KG1 (cell line): ENCODE measurements around the gene ZMAT5.

Experiments used
- DNase-seq: peaks from one replicate; lab custom pipeline; 2025; lab: John Stamatoyannopoulos, UW

ZMAT5 gene, protein sequence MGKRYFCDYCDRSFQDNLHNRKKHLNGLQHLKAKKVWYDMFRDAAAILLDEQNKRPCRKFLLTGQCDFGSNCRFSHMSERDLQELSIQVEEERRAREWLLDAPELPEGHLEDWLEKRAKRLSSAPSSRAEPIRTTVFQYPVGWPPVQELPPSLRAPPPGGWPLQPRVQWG

DNA sequence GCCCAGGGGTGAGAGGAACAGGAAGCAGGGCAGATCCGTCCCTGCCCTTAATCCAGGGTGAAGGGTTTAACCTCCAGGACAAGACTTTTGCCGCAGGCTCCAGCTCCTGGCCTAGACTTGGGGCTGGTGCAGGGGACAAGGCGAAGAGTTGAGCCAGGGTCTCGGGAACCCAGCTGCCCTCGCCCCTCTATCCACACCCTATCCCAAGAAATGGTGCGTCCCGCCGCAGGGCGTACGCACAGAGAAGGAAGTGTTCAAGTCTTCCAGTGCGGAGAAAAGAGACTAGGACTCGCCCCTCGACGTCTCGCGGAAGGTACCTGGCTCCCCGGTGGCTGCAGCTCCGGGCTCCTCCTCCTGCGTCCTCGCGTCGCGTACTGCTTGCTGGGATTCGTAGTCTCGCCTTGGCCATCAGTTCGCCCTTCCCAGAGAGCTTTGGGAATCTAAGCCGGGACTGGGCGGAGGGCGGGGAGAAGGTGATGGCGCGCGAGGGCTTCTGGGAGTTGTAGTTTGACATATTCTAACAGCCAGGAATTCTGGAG is at the start of gene ZMAT5:
Gene ZMAT5, minus strand, starts transcription at position 376 of the 539 bp plus-strand sequence. CDS start 18,463 bp downstream, outside the sequence.
- peak; percentile 95 for DNase-seq

DNA sequence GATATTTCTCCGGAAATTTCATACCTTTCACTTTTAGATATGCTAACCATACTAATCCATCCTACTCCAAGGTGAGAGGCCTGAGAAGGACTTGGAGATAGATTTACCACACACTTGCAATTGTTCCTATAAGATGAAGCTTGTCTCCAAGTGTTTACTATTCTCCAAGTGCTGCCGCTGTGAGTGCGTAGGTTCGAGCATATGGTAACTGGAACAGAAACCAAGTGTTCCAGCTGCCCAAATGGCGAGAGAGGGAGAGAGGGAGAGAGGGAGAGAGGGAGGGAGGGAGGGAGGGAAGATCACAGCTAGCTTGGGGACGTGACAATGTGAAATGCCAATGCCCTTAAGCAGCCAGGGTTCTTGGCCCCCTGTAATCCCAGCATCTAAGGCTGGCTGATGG is 49.7 kb upstream of the ZMAT5 start:
- DNase-seq, result no peak

DNA sequence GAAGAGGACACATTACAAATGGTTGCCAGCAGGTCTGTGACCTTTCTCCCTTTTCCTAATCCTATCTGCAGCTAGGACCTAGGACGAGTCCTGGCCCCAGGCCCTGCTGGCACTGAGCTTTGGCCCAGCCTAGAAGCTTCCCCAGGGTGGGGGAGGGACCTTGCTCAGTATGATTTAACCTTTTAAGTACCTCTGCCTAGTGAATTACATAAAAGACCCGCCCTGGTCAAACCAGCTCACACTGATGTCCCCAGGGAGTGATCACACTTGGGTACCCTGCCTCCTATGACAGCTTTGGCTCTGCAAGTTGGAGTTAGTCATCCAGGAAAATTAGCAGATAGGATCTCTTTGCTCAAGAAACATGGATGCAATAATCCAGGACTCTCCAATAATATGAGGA is 49.3 kb upstream of the ZMAT5 start:
- no peak for DNase-seq

DNA sequence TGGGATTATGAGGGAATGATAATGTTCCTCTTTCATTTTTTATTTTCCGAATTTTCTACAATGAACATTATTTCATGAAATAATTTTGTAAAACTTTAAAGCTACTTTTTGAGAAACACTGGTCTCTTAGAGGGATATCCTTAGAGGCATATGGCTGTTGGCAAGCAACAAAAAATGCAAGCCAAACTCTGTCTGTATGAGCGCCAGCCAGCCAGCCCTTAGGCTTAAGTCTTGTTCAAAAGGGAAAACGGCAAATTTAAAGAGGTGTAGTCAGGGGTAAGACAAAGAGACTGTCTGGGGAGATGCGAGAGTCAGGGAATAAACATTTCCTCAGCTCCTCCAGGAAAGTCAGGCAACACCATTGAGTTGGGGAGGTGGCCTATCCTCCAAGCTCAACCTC is 48.8 kb upstream of the ZMAT5 start:
- DNase-seq, result no peak

DNA sequence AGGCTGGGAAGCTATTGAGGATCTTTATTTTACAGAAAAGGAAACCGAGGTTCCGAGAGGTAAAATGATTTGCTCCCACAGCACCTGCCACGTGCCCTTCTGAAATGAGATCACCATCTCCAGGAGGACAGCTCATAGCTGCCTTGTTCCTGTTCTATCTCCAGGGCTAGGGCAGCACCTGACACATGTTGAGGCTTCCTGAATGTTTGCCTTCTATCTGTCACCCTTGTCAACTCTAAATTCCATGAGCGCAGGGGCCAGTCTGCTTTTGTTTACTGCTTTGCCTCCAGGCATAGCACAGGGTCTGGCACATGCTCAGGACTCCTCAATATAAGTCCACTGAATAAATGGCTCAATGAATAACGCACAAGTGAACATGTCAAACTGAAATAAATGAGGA is 47.2 kb upstream of the ZMAT5 start:
- no peak for DNase-seq

DNA sequence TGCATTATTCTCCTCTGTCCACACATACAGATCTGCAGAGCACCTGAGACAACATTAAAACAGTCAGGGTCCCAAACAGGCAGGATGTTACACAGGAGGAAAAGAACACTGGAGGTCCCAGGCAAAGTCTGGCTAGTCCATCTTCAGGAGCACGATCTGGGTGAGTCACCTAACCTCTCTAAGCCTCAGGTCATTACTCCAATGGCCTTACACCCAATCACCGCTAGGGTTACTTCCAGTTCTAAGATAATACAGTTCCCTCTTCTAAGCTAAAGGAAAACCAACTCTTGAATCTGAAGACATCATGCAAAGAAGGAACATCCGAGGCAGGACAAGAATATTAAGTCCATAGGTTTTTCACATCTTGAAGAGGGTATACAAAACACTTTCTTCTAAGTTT is 46.8 kb upstream of the ZMAT5 start:
- no peak for DNase-seq

DNA sequence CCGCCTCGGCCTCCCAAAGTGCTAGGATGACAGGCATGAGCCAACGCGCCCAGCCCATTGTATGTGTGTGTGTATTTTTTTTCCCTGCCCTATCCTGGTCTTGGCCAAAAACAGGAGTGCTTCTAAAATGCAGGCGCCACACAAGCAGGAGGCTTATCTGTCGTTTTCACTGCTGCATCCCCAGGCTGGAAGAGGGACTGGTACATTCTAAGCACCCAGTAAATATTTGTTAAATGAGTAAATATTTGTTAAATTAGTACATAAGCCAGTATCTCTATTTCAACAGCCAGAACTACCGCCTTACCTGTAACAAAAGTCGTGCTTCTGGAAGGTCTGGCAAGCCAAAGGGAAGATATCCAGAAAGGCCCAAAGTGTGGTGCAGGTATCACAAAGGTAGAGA is 46.3 kb upstream of the ZMAT5 start:
- no peak for DNase-seq

DNA sequence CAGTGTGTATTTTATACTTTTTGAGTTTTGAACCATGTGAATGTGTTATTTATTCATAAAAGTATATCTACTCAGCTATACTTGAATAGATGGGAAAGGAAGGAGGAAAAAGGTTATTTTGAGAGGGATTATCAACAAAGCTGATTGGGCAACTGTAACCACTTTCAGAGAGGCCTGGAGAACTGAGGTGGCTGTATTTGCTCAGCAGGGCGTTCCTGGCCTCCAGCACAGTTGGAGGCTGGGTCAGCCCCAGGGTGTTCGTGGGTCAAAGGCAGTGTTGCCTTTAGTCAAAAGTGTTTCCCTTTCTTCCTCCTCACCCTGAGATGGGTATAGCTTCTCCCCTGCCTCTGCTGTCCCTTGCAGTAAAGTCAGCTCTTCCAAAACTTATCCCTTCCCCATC is 44.6 kb upstream of the ZMAT5 start:
- DNase-seq, result no peak

DNA sequence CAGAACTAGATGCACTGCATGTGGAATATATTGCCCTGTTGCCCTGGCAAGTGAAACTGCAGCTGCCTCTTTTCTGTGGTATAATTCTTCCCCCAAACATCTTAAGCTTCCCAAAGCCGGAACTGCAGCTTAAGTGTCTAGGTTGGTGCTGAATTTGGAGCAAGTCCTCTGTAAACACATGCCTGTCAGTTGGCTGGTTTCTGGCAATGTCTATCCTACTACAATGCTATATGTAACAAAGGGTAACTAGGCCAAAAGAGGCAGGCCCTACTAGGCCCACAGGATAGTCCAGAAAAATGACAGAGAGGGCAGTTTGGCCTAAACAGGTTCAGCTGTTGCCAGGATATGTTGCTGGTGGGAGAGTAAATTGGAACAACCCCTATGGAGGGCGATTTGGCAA is 43.4 kb upstream of the ZMAT5 start:
- DNase-seq, result no peak

DNA sequence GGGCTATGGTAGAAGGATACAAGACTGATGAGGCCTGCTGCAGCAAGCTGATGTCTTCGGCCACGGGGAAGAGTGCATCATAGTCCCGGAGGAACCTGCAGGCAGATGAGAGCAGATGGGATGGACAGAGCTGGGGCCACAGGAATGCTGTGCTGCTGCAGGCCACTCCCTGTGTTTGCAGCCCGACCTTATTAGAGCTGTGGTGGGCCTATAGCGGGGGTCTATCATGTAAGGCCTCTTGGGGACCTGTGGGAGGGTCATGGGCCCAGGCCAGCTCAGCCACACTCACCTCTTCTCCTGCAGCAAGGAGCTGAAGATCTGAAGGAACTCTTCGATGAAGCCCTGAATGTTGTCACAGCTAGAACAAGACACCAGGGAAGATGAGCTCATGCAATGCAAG is 39.4 kb upstream of the ZMAT5 start:
- no peak for DNase-seq

DNA sequence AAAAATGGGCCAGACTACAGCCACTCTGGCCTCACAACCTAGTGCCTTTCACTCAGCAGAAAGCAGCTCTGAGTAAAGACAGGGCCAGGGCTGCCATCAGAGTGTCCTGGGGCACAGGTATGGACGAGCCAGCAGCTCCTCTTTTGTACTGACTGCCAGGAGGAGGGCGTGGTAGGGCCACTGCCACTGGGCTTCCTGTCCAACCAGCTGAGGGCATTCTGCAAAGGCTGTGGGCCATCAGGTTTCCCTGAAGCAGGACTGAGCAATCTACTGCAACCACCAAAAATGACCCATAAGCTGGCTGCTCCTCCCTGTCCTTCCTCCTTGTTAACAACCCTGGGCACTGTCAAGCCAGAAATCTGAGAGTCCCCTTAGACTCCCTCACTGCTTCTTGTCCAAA is 38.2 kb upstream of the ZMAT5 start:
- no peak for DNase-seq

DNA sequence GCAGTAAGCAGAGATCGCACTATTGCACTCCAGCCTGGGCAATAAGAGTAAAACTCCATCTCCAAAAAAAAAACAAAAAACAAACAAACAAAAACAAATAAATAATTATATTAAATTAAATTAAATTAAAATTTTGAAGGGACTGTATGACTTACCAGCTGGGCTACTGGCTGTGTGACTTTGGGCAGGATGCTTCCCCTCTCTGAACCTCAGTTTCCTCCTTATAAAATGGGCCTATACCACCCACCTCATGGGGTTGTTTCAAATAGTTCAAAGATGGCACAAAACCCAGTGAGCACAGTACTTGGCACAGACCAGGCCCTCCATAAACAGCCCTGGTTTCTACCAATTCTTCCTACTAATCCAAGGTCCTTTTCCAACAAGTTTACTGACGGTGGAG is 36.4 kb upstream of the ZMAT5 start:
- no peak for DNase-seq

DNA sequence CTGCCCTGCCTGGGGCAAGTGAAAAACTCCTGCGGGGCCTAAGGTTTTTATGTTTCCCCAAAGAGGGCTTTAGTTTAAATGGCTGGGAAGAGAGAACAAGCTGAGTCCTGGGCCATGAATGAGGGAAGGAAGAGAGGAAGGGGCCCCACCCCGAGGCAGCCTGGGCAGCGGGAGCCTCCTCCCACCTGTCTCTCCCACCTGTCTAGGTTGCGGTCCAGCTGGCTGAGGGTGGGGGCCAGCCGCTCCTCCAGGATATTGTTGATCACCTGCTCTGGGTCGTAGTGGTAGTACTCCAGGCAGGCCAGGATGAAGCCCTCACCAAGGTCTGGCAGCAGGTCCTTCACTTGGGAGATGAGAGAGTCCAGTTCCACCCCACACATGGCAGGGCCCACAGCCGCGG is 35.0 kb upstream of the ZMAT5 start:
- DNase-seq, result no peak

DNA sequence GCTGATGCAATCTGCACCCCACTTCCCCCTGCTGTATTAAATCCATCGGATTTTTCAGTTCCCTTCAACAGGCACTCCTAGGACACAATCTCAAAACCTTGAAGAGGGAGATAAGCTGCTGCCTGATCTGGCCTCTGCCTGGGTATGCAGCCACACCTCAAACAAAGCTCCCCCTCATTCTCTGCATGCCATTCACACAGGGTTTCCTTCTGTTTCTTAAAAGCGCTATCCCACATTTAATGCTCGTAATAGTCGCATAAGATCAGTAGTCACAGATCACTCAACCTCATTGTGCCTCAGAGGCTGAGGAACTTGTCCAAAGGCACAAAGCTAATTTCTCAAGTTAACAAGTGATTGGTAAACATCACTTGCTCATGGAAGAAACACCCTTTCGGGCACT is 34.3 kb upstream of the ZMAT5 start:
- DNase-seq, result no peak

DNA sequence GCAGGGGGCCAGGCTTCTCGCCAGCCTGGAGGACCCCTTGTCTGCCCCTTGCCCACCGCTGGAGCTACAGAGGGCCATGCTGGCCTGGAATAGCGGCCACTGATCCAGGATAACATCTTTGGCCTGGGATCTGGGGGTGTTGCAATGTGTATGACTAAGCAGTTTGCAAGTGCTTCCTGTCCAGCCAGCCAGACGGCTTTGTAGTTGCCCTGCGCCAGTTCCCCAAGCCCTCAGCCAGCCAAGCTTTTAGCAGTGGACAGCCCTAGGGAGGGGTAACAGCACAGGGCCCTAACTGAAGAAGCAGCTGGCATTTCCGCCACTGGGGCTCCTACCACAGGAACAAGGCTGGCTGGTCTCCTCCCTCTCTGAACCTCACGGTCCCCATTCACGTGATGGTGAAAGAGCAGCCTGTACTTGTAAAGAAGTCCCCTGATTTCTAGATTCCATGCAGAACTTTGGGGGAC is 32.4 kb upstream of the ZMAT5 start:
- DNase-seq, result no peak

DNA sequence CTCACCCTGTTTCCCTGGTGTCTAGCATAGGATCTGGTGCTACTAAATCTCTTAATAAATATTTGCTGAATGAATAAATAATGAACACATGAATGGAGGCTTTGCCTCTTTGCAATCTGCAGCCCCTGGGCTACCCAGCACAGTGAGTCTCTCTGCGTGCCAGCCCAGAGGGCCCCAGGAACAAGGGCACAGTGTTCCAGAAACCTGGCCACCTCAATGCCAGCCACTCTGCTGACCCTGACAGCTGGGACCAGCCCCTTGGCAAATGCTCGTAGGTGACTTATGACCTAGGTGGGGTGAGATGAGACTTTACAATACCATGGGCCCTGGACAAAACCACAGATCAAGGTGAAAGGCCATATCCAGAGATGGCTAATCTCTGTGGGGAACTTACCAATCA is 32.0 kb upstream of the ZMAT5 start:
- DNase-seq, result no peak

DNA sequence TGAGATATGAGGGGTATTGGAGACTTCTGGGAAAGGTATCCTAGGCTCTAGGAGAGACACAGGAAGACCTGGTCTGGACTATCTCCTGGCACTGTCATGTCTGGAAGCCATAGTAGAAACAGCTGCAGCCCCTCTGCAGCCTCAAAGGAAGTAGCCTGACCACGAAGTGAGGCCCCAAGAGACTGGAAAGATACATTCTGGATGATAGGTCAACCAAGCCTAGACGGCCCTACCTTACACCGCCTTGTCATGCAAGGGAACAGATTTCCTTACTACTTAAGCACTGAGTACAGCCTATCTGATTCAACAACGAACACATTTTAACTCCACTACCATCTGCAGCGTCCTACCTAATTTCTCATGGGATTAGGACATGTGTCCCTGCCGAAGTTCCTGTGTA is 31.5 kb upstream of the ZMAT5 start:
- DNase-seq, result no peak

DNA sequence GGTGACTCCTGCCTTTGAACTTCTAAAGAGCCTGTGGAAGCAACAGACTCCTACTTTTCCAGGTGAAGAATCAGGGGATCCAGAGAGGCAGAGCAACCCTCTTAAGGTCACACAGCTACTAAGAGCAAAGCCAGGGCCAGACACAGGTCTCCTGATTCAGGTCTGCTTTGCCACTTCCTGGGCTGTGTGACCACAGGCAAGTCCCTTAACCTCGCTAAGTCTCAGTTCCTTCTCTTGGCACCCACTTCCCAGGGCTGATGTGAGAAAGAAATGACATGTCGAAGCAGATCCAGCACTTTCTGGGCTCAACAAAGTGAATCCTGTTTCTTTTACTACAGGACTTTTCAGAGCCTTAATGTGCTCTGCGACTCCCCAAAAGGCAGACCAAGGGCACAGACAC is 30.5 kb upstream of the ZMAT5 start:
- DNase-seq, result no peak

DNA sequence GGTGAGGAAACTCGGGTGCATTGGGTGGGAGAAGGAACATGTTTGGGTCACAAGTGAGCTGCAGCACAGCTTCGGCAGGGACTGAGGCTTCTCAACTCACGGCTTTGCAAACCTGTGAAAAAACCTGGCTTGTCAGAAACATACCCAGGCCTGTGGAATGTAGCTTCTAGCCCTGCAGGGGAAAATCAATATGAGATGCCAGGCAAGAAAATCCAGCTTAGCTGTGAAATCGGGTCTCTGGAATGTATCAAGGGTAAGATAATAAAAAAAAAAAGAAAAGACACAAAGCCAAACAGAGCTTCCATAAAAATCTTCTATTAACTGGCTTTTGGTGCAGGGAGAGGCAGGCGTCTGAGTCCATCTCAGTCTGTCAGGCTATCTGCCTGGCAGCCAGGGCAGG is 28.9 kb upstream of the ZMAT5 start:
- no peak for DNase-seq

DNA sequence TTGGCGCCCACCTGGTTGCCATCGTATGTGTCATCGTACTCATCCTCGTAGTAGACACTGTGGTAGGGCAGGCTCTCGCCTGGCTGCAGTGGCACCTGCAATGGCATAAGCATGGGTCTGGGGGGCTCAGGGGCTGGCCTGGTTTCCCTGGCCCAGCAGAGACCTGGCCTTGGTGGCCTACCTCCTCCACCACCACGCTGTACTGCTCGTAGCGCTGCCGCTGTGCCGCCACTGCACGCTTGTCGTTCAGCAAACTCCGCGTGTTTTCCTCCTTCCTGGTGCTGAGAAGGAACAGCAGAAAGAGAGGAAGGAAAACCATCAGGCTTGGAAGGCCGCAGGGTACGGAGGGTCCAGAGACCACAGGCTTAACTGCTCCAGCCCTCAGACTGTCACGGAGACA is 26.6 kb upstream of the ZMAT5 start:
- no peak for DNase-seq

DNA sequence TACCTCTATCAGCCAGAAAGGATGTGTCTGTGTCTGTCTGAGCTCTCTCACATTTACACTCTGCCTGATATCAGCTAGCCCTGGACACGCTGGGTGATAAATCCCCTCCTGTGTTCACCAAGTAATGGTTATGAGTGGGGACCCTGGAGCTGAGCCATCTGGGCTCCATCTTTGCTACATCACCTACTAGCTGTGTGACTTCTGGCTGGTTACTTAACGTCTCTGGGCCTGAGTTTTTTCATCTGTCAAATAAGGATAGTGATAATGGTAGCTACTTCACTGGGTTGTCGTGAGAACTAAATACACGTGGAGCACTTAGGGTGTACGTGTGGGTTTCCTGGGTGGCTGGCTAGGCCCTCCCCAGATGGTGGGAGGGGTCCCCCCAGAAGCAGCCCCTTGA is 23.3 kb upstream of the ZMAT5 start:
- no peak for DNase-seq

DNA sequence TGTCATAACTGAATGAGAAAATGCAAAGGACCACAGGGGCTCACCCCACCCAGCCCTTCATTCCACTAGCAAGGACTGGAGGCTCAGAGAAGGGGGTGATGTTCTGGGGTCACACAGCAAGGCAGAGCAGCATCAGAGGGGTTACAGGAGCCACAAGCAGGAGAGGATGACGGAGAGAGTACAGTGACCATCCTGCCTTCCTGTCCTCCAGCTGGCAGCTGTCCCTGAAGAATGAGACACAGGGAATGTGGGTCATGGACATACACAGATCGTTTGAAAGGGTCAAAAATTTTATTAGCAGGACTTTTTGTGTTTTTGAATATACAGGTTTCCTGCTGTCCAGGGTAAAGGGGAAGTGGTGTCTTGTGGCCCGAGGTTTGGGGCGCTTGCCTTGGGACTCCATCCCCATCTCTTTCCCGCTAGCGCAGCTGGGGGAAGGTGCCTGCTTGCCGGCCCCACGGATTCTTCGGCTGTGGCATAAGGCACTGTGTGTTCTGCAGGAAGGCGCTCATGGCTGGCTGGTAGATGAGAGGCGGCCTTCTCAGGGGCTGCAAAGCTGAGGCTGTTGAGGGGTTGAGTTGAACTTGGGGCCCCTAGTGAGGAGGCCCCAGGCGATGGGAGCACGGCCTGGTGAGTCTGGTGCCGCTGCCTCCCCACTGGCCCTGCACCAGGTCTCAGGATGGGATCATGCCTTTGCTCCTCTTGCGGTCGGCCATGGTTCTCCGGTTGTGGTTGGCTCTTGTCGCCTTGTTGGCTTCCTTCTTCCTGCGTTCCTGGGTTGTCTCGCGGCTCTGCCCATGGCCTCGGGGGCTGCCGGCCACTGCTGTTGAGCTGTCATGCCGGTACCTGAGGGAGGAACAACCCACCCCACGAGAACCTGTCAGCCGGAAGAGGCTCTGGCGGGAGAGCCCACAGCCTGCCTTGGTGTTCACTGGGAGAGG is 21.8 kb upstream of the ZMAT5 start:
- DNase-seq, result no peak

DNA sequence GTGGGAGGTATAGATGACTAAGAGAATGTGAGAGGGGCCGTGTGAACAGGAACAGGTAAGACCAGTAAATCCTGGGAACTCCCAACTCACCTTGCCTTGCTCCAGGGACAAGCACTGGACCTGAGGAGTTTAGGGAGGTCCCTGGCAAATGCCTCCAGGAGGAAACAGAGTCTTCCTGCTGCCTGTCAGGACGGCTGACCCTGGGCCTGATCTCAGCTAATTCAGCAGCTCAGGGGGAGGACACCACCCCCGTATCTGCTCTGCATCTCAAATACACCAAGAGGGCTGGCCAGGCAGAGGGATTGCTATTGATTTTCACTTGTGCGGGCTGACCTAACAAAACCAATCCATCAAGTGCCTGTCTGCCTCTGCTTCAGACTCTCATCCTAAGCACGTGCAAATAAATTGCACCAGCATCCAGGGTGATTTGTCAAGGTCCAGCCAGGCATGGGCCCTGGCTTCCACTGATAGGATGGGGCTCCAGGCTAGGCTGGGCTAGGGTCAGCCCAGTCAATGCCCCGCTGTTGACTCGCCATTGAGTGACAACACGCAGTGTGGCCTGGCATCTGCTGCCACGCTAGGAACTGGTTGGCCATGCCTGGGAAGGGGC is 20.7 kb upstream of the ZMAT5 start:
- DNase-seq, result no peak
